HepG2 (cell line): ENCODE measurements around the gene CBLC. TPM values are rescaled to one million over a fixed set of nuclear protein-coding genes. Genes with fewer than 3 reads are reported as not detected.

Source experiments
- AKAP8 ChIP-seq: sonication (generic); formaldehyde crosslinking; IDR thresholded peaks from 2 replicates; pipeline ENCODE4 v1.5.1; 2020; ENCODE audit warnings: mild to moderate bottlenecking, missing genetic modification reagents
- CERS6 ChIP-seq: sonication (generic); formaldehyde crosslinking; IDR thresholded peaks from 2 replicates; pipeline ENCODE4 v1.5.0; 2020; ENCODE audit warnings: missing genetic modification reagents
- DPF2 ChIP-seq: sonication (generic); formaldehyde crosslinking; IDR thresholded peaks from 2 replicates; pipeline ENCODE4 v1.4.0; 2020; ENCODE audit warnings: mild to moderate bottlenecking, low read depth, missing genetic modification reagents, borderline replicate concordance
- EEA1 ChIP-seq: sonication (generic); formaldehyde crosslinking; IDR thresholded peaks from 2 replicates; pipeline ENCODE4 v1.5.1; 2020; ENCODE audit warnings: mild to moderate bottlenecking, missing genetic modification reagents, borderline replicate concordance
- ELF1 ChIP-seq: sonication (generic); formaldehyde crosslinking; IDR thresholded peaks from 2 replicates; pipeline ENCODE4 v1.4.0; 2020; ENCODE audit warnings: missing genetic modification reagents
- HIC2 ChIP-seq: sonication (generic); formaldehyde crosslinking; IDR thresholded peaks from 2 replicates; pipeline ENCODE4 v1.9.0; 2022; ENCODE audit warnings: low read depth, missing genetic modification reagents
- KDM3A ChIP-seq: IDR thresholded peaks from 2 replicates; pipeline ENCODE4 v1.6.1; 2018; ENCODE audit warnings: low read depth, missing compliant biosample characterization
- KLF11 ChIP-seq: IDR thresholded peaks from 2 replicates; pipeline ENCODE4 v1.6.1; 2016; ENCODE audit warnings: missing compliant biosample characterization
- PCBP1 ChIP-seq: fragments of 200-400 bp; formaldehyde crosslinking; IDR thresholded peaks from 2 replicates; pipeline ENCODE4 v1.6.1; 2017; ENCODE audit warnings: mild to moderate bottlenecking, low read depth, low read length, borderline replicate concordance
- SKI ChIP-seq: fragments of 450-650 bp; IDR thresholded peaks from one replicate; pipeline ENCODE4 v1.6.1; 2018; ENCODE audit warnings: mild to moderate bottlenecking; ENCODE audit not compliant: partially characterized antibody
- SNAPC2 ChIP-seq: sonication (generic); formaldehyde crosslinking; IDR thresholded peaks from 2 replicates; pipeline ENCODE4 v1.8.1; 2022; ENCODE audit warnings: mild to moderate bottlenecking, missing genetic modification reagents
- TOPORS ChIP-seq: sonication (generic); formaldehyde crosslinking; IDR thresholded peaks from 2 replicates; pipeline ENCODE4 v1.8.0; 2023; ENCODE audit warnings: mild to moderate bottlenecking, missing genetic modification reagents
- YEATS2 ChIP-seq: sonication (generic); formaldehyde crosslinking; IDR thresholded peaks from 2 replicates; pipeline ENCODE4 v1.4.0; 2020; ENCODE audit warnings: missing genetic modification reagents, borderline replicate concordance
- ZBTB3 ChIP-seq: sonication (generic); formaldehyde crosslinking; IDR thresholded peaks from 2 replicates; pipeline ENCODE4 v1.4.0; 2020; ENCODE audit warnings: low read depth, mild to moderate bottlenecking, moderate library complexity, missing genetic modification reagents, borderline replicate concordance
- ZGPAT ChIP-seq: IDR thresholded peaks from 2 replicates; pipeline ENCODE4 v1.6.1; 2016; ENCODE audit warnings: mild to moderate bottlenecking
- ZNF407 ChIP-seq: sonication (generic); formaldehyde crosslinking; IDR thresholded peaks from one replicate; pipeline ENCODE4 v1.5.1; 2020; ENCODE audit warnings: mild to moderate bottlenecking, missing genetic modification reagents; ENCODE audit errors: not compliant biosample characterization
- ZNF775 ChIP-seq: sonication (generic); formaldehyde crosslinking; IDR thresholded peaks from 2 replicates; pipeline ENCODE4 v1.4.0; 2020; ENCODE audit warnings: missing genetic modification reagents, mild to moderate bottlenecking, moderate library complexity, borderline replicate concordance
- ZSCAN31 ChIP-seq: sonication (generic); formaldehyde crosslinking; IDR thresholded peaks from 2 replicates; pipeline ENCODE4 v1.5.0; 2020; ENCODE audit warnings: low read depth, mild to moderate bottlenecking, missing genetic modification reagents
- polyA plus RNA-seq, 8 experiments: library from polyadenylated mRNA; depleted of rRNA in 3 of 8; stranded (reverse) in 7 of 8; unstranded in 1 of 8; fragments of >200 nt; fragmentation: Illumina TruSeq in 4 of 8; extraction: Trizol in 4 of 8; gene quantifications; 2 replicates each; pipeline versions ENCODE4 v1.2.1 to v1.2.3, GENCODE V29; 2011 to 2016; ENCODE audit warnings: low read depth in 4 of 8, missing spikeins in 1 of 8, mixed read lengths in 1 of 8; ENCODE audit not compliant: insufficient read depth in 1 of 8
- total RNA-seq, 5 experiments: library from RNA; depleted of rRNA; stranded (reverse); fragments of >200 nt; fragmentation: Illumina TruSeq; extraction: Trizol; gene quantifications; 2 replicates each; pipeline ENCODE4 v1.2.3, GENCODE V29; 2016; ENCODE audit warnings: low read depth in 1 of 5

The CBLC gene
- total and polyA plus RNA-seq, 2 of the 13 experiments (the other 11 are each of a cell fraction or from before 2014, with no cell fraction given) = 1.8 to 2.6 TPM

- TF ChIP-seq ZNF407 (CRISPR knock-in tag) (no peak), KLF11 (CRISPR knock-in tag) (no peak), AKAP8 (no peak), KDM3A (CRISPR knock-in tag) (peak; percentile 57; the same call in 1 of the 2 replicates), HIC2 (peak; percentile 60; the same call in 1 of the 2 replicates), ZSCAN31 (CRISPR knock-in tag) (no peak), ZBTB3 (no peak), TOPORS (CRISPR knock-in tag) (no peak), PCBP1 (peak; percentile 64; the same call in 1 of the 2 replicates), SNAPC2 (CRISPR knock-in tag) (no peak), SKI (peak; percentile 72), YEATS2 (CRISPR knock-in tag) (peak; percentile 22; the same call in 1 of the 2 replicates), ZGPAT (CRISPR knock-in tag) (peak; percentile 74; the same call in 1 of the 2 replicates), CERS6 (CRISPR knock-in tag) (no peak), ELF1 (CRISPR knock-in tag) (0 out of 2 replicates have a peak, but pooled peaks have one; percentile 30), ZNF775 (CRISPR knock-in tag) (no peak), EEA1 (no peak), DPF2 (CRISPR knock-in tag) (peak; percentile 57)
Observed at GRCh38 chr19:44741841-44742329, 35.8 kb upstream of the CBLC start (continued).
